Suprapubic skin (tissue), 4 donors: Measurements from ENCODE around the gene ADAM19. TPM values are rescaled to one million over a fixed set of nuclear protein-coding genes. Genes with fewer than 3 reads are reported as not detected.

Experiments used
- DNase-seq, 2 donors: peaks; one replicate each; pipeline ENCODE4 v3.0.0-alpha.2; 2019; ENCODE audit warnings: low spot score in 2 of 2
- H3K27ac ChIP-seq: fragments of 200-600 bp; sonication (generic); one replicate; pipeline ENCODE4 v1.5.1; 2019
- H3K27me3 ChIP-seq: fragments of 200-600 bp; sonication (generic); one replicate; pipeline ENCODE4 v1.5.1; 2019
- H3K36me3 ChIP-seq: fragments of 200-600 bp; sonication (generic); one replicate; pipeline ENCODE4 v1.5.1; 2019
- H3K4me1 ChIP-seq: fragments of 200-600 bp; sonication (generic); one replicate; pipeline ENCODE4 v1.5.1; 2019
- H3K4me3 ChIP-seq: fragments of 200-600 bp; sonication (generic); one replicate; pipeline ENCODE4 v1.5.1; 2019; ENCODE audit warnings: mild to moderate bottlenecking
- H3K9me3 ChIP-seq: fragments of 200-600 bp; sonication (generic); one replicate; pipeline ENCODE4 v1.5.1; 2019
- EP300 ChIP-seq: sonication (generic); formaldehyde crosslinking; IDR thresholded peaks from one replicate; pipeline ENCODE4 v1.6.1; 2017; ENCODE audit warnings: antibody characterized with exemption
- POLR2A ChIP-seq, 2 donors: fragments of 450-650 bp; IDR thresholded peaks; one replicate each; pipeline ENCODE4 v1.6.1; 2017; ENCODE audit warnings: antibody characterized with exemption in 2 of 2, mild to moderate bottlenecking in 2 of 2, moderate library complexity in 2 of 2
- POLR2AphosphoS5 ChIP-seq, 3 donors: sonication (generic); formaldehyde crosslinking; IDR thresholded peaks; one replicate each; pipeline ENCODE4 v1.6.1; 2017; ENCODE audit warnings: antibody characterized with exemption in 3 of 3
- WGBS: methylation state at CpG from one replicate; pipeline ENCODE4 v1.1.5; 2018; 5-methylcytosine and 5-hydroxymethylcytosine counted together
- total RNA-seq, 4 donors: library from RNA; depleted of rRNA; stranded (reverse); fragments of >200 nt; gene quantifications; one replicate each; pipeline ENCODE4 v1.1.0, GENCODE V29; 2016
- TF ChIP-seq, protein P1 (sequence below), 2 donors: fragments of 200-600 bp in 1 of 2; fragments of 450-650 bp in 1 of 2; sonication (generic) in 1 of 2; IDR thresholded peaks; one replicate each; pipeline ENCODE4 v1.5.1; 2016 to 2019; ENCODE audit warnings: antibody characterized with exemption in 2 of 2, mild to moderate bottlenecking in 1 of 2, moderate library complexity in 1 of 2

Gene ADAM19
- total RNA-seq, 4 donors from 2014 or later = 0.42 to 2.6 (median 1.3) TPM

- TF ChIP-seq EP300 (no peak), POLR2AphosphoS5 (IDR thresholded peaks at IDR 0.05) (no peak), POLR2A (IDR thresholded peaks at IDR 0.05) (no peak)
- TF ChIP-seq, protein P1, sequence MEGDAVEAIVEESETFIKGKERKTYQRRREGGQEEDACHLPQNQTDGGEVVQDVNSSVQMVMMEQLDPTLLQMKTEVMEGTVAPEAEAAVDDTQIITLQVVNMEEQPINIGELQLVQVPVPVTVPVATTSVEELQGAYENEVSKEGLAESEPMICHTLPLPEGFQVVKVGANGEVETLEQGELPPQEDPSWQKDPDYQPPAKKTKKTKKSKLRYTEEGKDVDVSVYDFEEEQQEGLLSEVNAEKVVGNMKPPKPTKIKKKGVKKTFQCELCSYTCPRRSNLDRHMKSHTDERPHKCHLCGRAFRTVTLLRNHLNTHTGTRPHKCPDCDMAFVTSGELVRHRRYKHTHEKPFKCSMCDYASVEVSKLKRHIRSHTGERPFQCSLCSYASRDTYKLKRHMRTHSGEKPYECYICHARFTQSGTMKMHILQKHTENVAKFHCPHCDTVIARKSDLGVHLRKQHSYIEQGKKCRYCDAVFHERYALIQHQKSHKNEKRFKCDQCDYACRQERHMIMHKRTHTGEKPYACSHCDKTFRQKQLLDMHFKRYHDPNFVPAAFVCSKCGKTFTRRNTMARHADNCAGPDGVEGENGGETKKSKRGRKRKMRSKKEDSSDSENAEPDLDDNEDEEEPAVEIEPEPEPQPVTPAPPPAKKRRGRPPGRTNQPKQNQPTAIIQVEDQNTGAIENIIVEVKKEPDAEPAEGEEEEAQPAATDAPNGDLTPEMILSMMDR (IDR thresholded peaks at IDR 0.05) = no peak
- no peaks in the 10 kb centered on the region for H3K27me3 ChIP-seq
- peaks cover 5% of the 10 kb centered on the region for H3K36me3 ChIP-seq
- H3K4me1 ChIP-seq = peaks cover 22% of the 10 kb centered on the region
- no peak overlapping the region for H3K27ac ChIP-seq
- no peaks in the 10 kb centered on the region for H3K9me3 ChIP-seq
- no peak overlapping the region for H3K4me3 ChIP-seq
- WGBS = 90% methylated on average over 13 of the region's 13 CpGs
- DNase-seq = no peak
These were observed 107.1 kb downstream of the ADAM19 start for GRCh38 chr5:157468293-157468965.

- H3K4me3 ChIP-seq = no peak overlapping the region
- peak in 1 of 2 donors; percentile 82 for DNase-seq
- TF ChIP-seq, protein P1 (IDR thresholded peaks at IDR 0.05) = no peak
- TF ChIP-seq EP300 = no peak
- TF ChIP-seq POLR2AphosphoS5 (IDR thresholded peaks at IDR 0.05) = peak in 1 of 3 donors; percentile 70
These were observed 110.9 kb downstream of the ADAM19 start for GRCh38 chr5:157464519-157465171.

GRCh38 chr5:157463621-157464518 lies 111.7 kb downstream of the ADAM19 start:
- no peaks in the 10 kb centered on the region for H3K36me3 ChIP-seq
- no peak overlapping the region for H3K4me3 ChIP-seq
- no peaks in the 10 kb centered on the region for H3K9me3 ChIP-seq
- H3K27me3 ChIP-seq = peaks cover 6% of the 10 kb centered on the region
- peaks cover 59% of the 10 kb centered on the region for H3K4me1 ChIP-seq
- no peak for TF ChIP-seq EP300
- TF ChIP-seq POLR2A (IDR thresholded peaks at IDR 0.05) = no peak
- TF ChIP-seq, protein P1 (IDR thresholded peaks at IDR 0.05) = no peak
- TF ChIP-seq POLR2AphosphoS5 (IDR thresholded peaks at IDR 0.05) = no peak
- H3K27ac ChIP-seq = peak overlapping the region; percentile 72
- DNase-seq = no peak
- 49% methylated on average over 9 of the region's 9 CpGs for WGBS

More at GRCh38 chr5:157464519-157465171, 110.9 kb downstream of the ADAM19 start:
- no peaks in the 10 kb centered on the region for H3K36me3 ChIP-seq
- H3K4me1 ChIP-seq = peaks cover 57% of the 10 kb centered on the region
- no peaks in the 10 kb centered on the region for H3K9me3 ChIP-seq
- 22% methylated on average over 4 of the region's 4 CpGs for WGBS
- peaks cover 6% of the 10 kb centered on the region for H3K27me3 ChIP-seq
- H3K27ac ChIP-seq = peak overlapping the region; percentile 72

GRCh38 chr5:157463081-157463480 lies 112.5 kb downstream of the ADAM19 start:
- no peak for DNase-seq
- H3K9me3 ChIP-seq = no peaks in the 10 kb centered on the region
- H3K4me3 ChIP-seq = no peak overlapping the region
- TF ChIP-seq, protein P1 (IDR thresholded peaks at IDR 0.05) = no peak
- no peak for TF ChIP-seq EP300
- no peak for TF ChIP-seq POLR2A (IDR thresholded peaks at IDR 0.05)
- no peak for TF ChIP-seq POLR2AphosphoS5 (IDR thresholded peaks at IDR 0.05)
- H3K27me3 ChIP-seq = peaks cover 6% of the 10 kb centered on the region
- no peaks in the 10 kb centered on the region for H3K36me3 ChIP-seq
- H3K27ac ChIP-seq = peak overlapping the region; percentile 72
- 92% methylated on average over 8 of the region's 8 CpGs for WGBS
- peaks cover 59% of the 10 kb centered on the region for H3K4me1 ChIP-seq
